HuH-7.5 (cell line): ENCODE data around the gene PNPLA3.
"Not testable (repeated sequence)": the region's sequence is repeated elsewhere in the genome, so short reads cannot be mapped to it uniquely, and the experiment has no call there.

Experiments used
- DNase-seq: peaks from one replicate; pipeline ENCODE4 v3.0.0; 2011; ENCODE audit warnings: low spot score

PNPLA3 gene

GRCh38 chr22:43890901-43891331, 32.7 kb upstream of the PNPLA3 start:
- DNase-seq, result no peak

GRCh38 chr22:43891360-43892182, 32.0 kb upstream of the PNPLA3 start, which contains the start of gene PNPLA5:
Gene PNPLA5 (minus strand): TSS chr22:43892013. CDS start chr22:43891880, 133 bp downstream.
- DNase-seq, result no peak

- DNase-seq, result no peak
Measured at GRCh38 chr22:43892183-43892894, 31.3 kb upstream of the PNPLA3 start.

- no peak for DNase-seq
Measured at GRCh38 chr22:43893266-43893665, 30.3 kb upstream of the PNPLA3 start.

GRCh38 chr22:43894122-43894521, 29.5 kb upstream of the PNPLA3 start:
- DNase-seq, result no peak

GRCh38 chr22:43895986-43896645, 27.5 kb upstream of the PNPLA3 start:
- DNase-seq, result no peak

GRCh38 chr22:43897751-43898261, 25.8 kb upstream of the PNPLA3 start:
- DNase-seq, result no peak

- DNase-seq, result no peak
Measured at GRCh38 chr22:43900206-43900605, 23.4 kb upstream of the PNPLA3 start.

- no peak for DNase-seq
Measured at GRCh38 chr22:43901976-43902643, 21.5 kb upstream of the PNPLA3 start.

- DNase-seq, result not testable (repeated sequence)
Measured at GRCh38 chr22:43903033-43903432, 20.6 kb upstream of the PNPLA3 start.

GRCh38 chr22:43904412-43904811, 19.2 kb upstream of the PNPLA3 start:
- DNase-seq, result not testable (repeated sequence)

- no peak for DNase-seq
Measured at GRCh38 chr22:43905681-43906080, 17.9 kb upstream of the PNPLA3 start.

- no peak for DNase-seq
Measured at GRCh38 chr22:43909708-43910107, 13.9 kb upstream of the PNPLA3 start.

GRCh38 chr22:43910178-43910695, 13.4 kb upstream of the PNPLA3 start:
- DNase-seq, result no peak

GRCh38 chr22:43911351-43911750, 12.3 kb upstream of the PNPLA3 start:
- no peak for DNase-seq

- no peak for DNase-seq
Measured at GRCh38 chr22:43917521-43917920, 6.1 kb upstream of the PNPLA3 start.

GRCh38 chr22:43919106-43919973, 4.3 kb upstream of the PNPLA3 start:
- DNase-seq, result no peak

- DNase-seq, result no peak
Measured at GRCh38 chr22:43921370-43921769, 2.2 kb upstream of the PNPLA3 start.

GRCh38 chr22:43922123-43922522, 1.5 kb upstream of the PNPLA3 start:
- no peak for DNase-seq

GRCh38 chr22:43923191-43923590, 414 bp upstream of the PNPLA3 start:
- DNase-seq, result no peak

- DNase-seq, result no peak
Measured at GRCh38 chr22:43924877-43925276, 1.3 kb downstream of the PNPLA3 start.
